Measurements from ENCODE around the gene TLR2. TPM values are rescaled to one million over a fixed set of nuclear protein-coding genes. Genes with fewer than 3 reads are reported as not detected.

TLR2 gene
- total RNA-seq, 1 experiment from 2014 or later = 1.1 TPM

DNA sequence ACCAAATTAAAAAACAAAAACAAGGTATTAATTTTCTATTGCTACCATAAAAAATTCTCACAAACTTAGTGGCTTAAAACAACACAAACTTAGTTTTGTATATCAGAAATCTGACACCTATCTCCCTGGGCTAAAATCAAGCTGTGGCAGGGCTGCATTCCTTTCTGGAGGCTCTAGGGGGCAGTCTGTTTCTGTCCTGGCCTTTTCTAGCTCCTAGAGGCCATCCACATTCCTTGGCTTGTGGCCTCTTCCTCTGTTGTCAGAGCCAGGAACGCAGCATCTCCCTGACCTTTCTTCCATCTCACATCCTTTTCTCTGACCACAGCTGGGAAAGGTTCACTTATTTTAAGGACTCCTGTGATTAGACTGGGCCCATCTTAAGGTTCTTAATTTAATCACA is 38.9 kb upstream of the TLR2 start:
- Histone ChIP-seq H3K4me3 (ENCODE audit: low read depth, low read length, poor library complexity, severe bottlenecking) (no peak overlapping the region), H3K36me3 (ENCODE audit: insufficient read depth, low read length, poor library complexity, severe bottlenecking) (no peaks in the 10 kb centered on the region)
- POLR2A ChIA-PET (ENCODE audit: low non-redundant PET) = no interaction called here

DNA sequence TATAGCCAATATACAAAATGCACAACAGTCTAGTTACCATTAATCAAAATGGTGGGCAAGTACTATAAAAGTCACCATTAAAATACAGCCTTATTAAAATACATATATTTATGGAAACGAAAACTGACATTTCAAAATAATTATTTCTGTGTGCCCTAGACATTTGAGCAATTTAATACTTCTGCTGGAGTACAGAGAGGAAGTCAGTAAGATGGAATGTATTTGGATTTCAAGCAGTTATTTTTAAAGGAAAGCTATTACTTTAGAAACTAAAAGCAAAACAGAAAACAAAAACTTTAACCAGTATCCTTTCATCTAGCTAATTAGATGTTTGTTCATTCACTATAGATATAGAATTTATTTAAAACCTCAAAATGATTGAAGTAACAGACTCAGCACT is 37.8 kb upstream of the TLR2 start:
- intact Hi-C loops (cut with micrococcal nuclease; ENCODE audit: unreplicated experiment) = loop anchor here (5.0 to 10.0 kb wide), 2 partner anchors 211 to 504 kb away; no protein-coding TSS in a partner anchor
- Histone ChIP-seq H3K36me3 (ENCODE audit: insufficient read depth, low read length, poor library complexity, severe bottlenecking) (no peaks in the 10 kb centered on the region), H3K4me3 (ENCODE audit: low read depth, low read length, poor library complexity, severe bottlenecking) (no peak overlapping the region), H3K4me1 (ENCODE audit: insufficient read depth, low read length, poor library complexity, severe bottlenecking) (peaks cover 7% of the 10 kb centered on the region), H3K27me3 (replicated peaks; ENCODE audit: insufficient read depth, low read depth, low read length, poor library complexity) (no peaks in the 10 kb centered on the region), H3K27ac (ENCODE audit: low read depth, low read length, poor library complexity, severe bottlenecking) (no peak overlapping the region), H3K9me3 (ENCODE audit: low read depth, low read length, poor library complexity, severe bottlenecking) (no peaks in the 10 kb centered on the region)
- BruUV-seq (replicated peaks) = no TSS peak
- TF ChIP-seq EZH2 (IDR thresholded peaks at IDR 0.05; ENCODE audit: borderline replicate concordance, low read depth, low read length, poor library complexity, severe bottlenecking) = no peak
- TF ChIP-seq CTCF (conservative IDR thresholded peaks at IDR 0.05; ENCODE audit: low read depth, low read length) = no peak
- ChIA-PET CTCF (no interaction called here), POLR2A (ENCODE audit: low non-redundant PET) (no interaction called here)
- DNase-seq (ENCODE audit: low spot score) = no peak

More for the DNA sequence above, 38.9 kb upstream of the TLR2 start:
- Histone ChIP-seq H3K27ac (ENCODE audit: low read depth, low read length, poor library complexity, severe bottlenecking) (no peak overlapping the region), H3K27me3 (replicated peaks; ENCODE audit: insufficient read depth, low read depth, low read length, poor library complexity) (no peaks in the 10 kb centered on the region), H3K4me1 (ENCODE audit: insufficient read depth, low read length, poor library complexity, severe bottlenecking) (no peaks in the 10 kb centered on the region), H3K9me3 (ENCODE audit: low read depth, low read length, poor library complexity, severe bottlenecking) (no peaks in the 10 kb centered on the region)
- BruUV-seq (replicated peaks) = no TSS peak
- TF ChIP-seq CTCF (conservative IDR thresholded peaks at IDR 0.05; ENCODE audit: low read depth, low read length) (peak; percentile 53), EZH2 (IDR thresholded peaks at IDR 0.05; ENCODE audit: borderline replicate concordance, low read depth, low read length, poor library complexity, severe bottlenecking) (no peak)
- peak; percentile 38 for DNase-seq (ENCODE audit: low spot score)
- intact Hi-C loops (cut with micrococcal nuclease; ENCODE audit: unreplicated experiment) = loop anchor here (5.0 to 10.0 kb wide), 2 partner anchors 210 to 503 kb away; no protein-coding TSS in a partner anchor
- CTCF ChIA-PET = interaction anchor here (0.7 to 1.1 kb wide), 2 partner anchors 8 to 105 kb away, joined by 3 read pairs; no protein-coding TSS in a partner anchor

- ChIA-PET POLR2A (ENCODE audit: low non-redundant PET) (no interaction called here), CTCF (no interaction called here)
- Histone ChIP-seq H3K4me1 (ENCODE audit: insufficient read depth, low read length, poor library complexity, severe bottlenecking) (peaks cover 14% of the 10 kb centered on the region), H3K27me3 (replicated peaks; ENCODE audit: insufficient read depth, low read depth, low read length, poor library complexity) (no peaks in the 10 kb centered on the region), H3K27ac (ENCODE audit: low read depth, low read length, poor library complexity, severe bottlenecking) (no peak overlapping the region), H3K9me3 (ENCODE audit: low read depth, low read length, poor library complexity, severe bottlenecking) (no peaks in the 10 kb centered on the region), H3K4me3 (ENCODE audit: low read depth, low read length, poor library complexity, severe bottlenecking) (no peak overlapping the region), H3K36me3 (ENCODE audit: insufficient read depth, low read length, poor library complexity, severe bottlenecking) (no peaks in the 10 kb centered on the region)
- BruUV-seq (replicated peaks) = no TSS peak
- intact Hi-C loops (cut with micrococcal nuclease; ENCODE audit: unreplicated experiment) = loop anchor here (5.0 to 10.0 kb wide), 2 partner anchors 212 to 505 kb away; no protein-coding TSS in a partner anchor
- TF ChIP-seq EZH2 (IDR thresholded peaks at IDR 0.05; ENCODE audit: borderline replicate concordance, low read depth, low read length, poor library complexity, severe bottlenecking) (no peak), CTCF (conservative IDR thresholded peaks at IDR 0.05; ENCODE audit: low read depth, low read length) (no peak)
- DNase-seq (ENCODE audit: low spot score) = no peak
Observed at GRCh38 chr4:153646978-153647377, 37.1 kb upstream of the TLR2 start.
